Stimulated activated naive CD4-positive, alpha-beta T cell (primary cell): Measurements from ENCODE around the gene ELAVL4.

Experiments used
- DNase-seq, 6 experiments: peaks; one replicate each; lab custom pipeline; 2025; lab: John Stamatoyannopoulos, UW

Gene ELAVL4

GRCh38 chr1:50252196-50252595 is 143.5 kb downstream of the ELAVL4 start:
- DNase-seq: no peak
